CD4-positive, alpha-beta memory T cell (primary cell): ENCODE results near the gene JARID2. TPM values are rescaled to one million over a fixed set of nuclear protein-coding genes. Genes with fewer than 3 reads are reported as not detected.
A peak's percentile ranks its signal among the peaks of the same experiment; 100 is the strongest.

Experiments used
- CTCF ChIA-PET: fragments of 350-600 bp; sonication (Branson Sonifier 250); formaldehyde crosslinking; loops from one replicate; lab custom pipeline; 2021; ENCODE audit warnings: inconsistent platforms; ENCODE audit not compliant: partially characterized antibody; lab: Charles Lee
- POLR2A ChIA-PET: fragments of 350-600 bp; sonication (Branson Sonifier 250); formaldehyde crosslinking; loops from one replicate; lab custom pipeline; 2021; ENCODE audit not compliant: partially characterized antibody; lab: Charles Lee
- DNase-seq, 5 donors: peaks; one replicate each; pipeline versions ENCODE4 v3.0.0 to v3.0.0-alpha.2; 2020 to 2022; ENCODE audit warnings: mixed read lengths in 1 of 5
- H3K27ac ChIP-seq: one replicate; pipeline ENCODE4 v1.7.0; 2013; ENCODE audit warnings: low read depth, low read length
- H3K27me3 ChIP-seq: 2 replicates; pipeline ENCODE4 v1.7.0; 2013; ENCODE audit warnings: mild to moderate bottlenecking, low read length, moderate library complexity; ENCODE audit not compliant: insufficient read depth
- H3K36me3 ChIP-seq: 2 replicates; pipeline ENCODE4 v1.7.0; 2013; ENCODE audit warnings: mild to moderate bottlenecking, low read length, moderate library complexity; ENCODE audit not compliant: insufficient read depth
- H3K4me1 ChIP-seq: 2 replicates; pipeline ENCODE4 v1.7.0; 2013; ENCODE audit warnings: mild to moderate bottlenecking, low read length, moderate library complexity; ENCODE audit not compliant: insufficient read depth
- H3K4me3 ChIP-seq, 2 donors: one replicate each; pipeline ENCODE4 v1.7.0; 2013; ENCODE audit warnings: low read length in 2 of 2, mild to moderate bottlenecking in 1 of 2
- H3K9me3 ChIP-seq, 2 donors: one replicate each; pipeline ENCODE4 v1.7.0; 2013; ENCODE audit warnings: low read length in 2 of 2, control low read depth in 1 of 2; ENCODE audit not compliant: control insufficient read depth in 1 of 2
- H3K27ac Mint-ChIP-seq, 7 donors: one replicate each; pipeline ENCODE4 v1.8.0; 2020 to 2021; ENCODE audit warnings: mixed read lengths in 7 of 7, mild to moderate bottlenecking in 6 of 7, inconsistent platforms in 3 of 7, moderate library complexity in 3 of 7
- H3K27me3 Mint-ChIP-seq, 2 donors: one replicate each; pipeline ENCODE4 v1.8.0; 2020 to 2021; ENCODE audit warnings: mixed read lengths in 2 of 2
- H3K36me3 Mint-ChIP-seq, 2 donors: one replicate each; pipeline ENCODE4 v1.8.0; 2020 to 2021; ENCODE audit warnings: mixed read lengths in 2 of 2, inconsistent platforms in 1 of 2, mild to moderate bottlenecking in 1 of 2
- H3K4me1 Mint-ChIP-seq, 4 donors: one replicate each; pipeline ENCODE4 v1.8.0; 2020 to 2021; ENCODE audit warnings: mixed read lengths in 4 of 4, mild to moderate bottlenecking in 1 of 4
- H3K4me3 Mint-ChIP-seq, 8 donors: one replicate each; pipeline ENCODE4 v1.8.0; 2020 to 2021; ENCODE audit warnings: mixed read lengths in 8 of 8, mild to moderate bottlenecking in 7 of 8, moderate library complexity in 6 of 8, inconsistent platforms in 3 of 8
- H3K9me3 Mint-ChIP-seq, 8 donors: one replicate each; pipeline ENCODE4 v1.8.0; 2020 to 2021; ENCODE audit warnings: mixed read lengths in 8 of 8, mild to moderate bottlenecking in 5 of 8, inconsistent platforms in 3 of 8, moderate library complexity in 1 of 8
- intact Hi-C: fragments of 100-400 bp; cut with micrococcal nuclease; formaldehyde crosslinking; loops from one replicate; pipeline ENCODE4 v1.15.1; 2023
- polyA plus RNA-seq, 2 donors: library from polyadenylated mRNA; unstranded; fragments of 300-500 nt; fragmentation: Illumina TruSeq; gene quantifications; one replicate each; pipeline ENCODE4 v1.2.3, GENCODE V29; 2021
- total RNA-seq, 2 experiments: library from RNA; stranded (reverse); gene quantifications; one replicate each; pipeline ENCODE4 v1.2.3, GENCODE V29; 2021

Gene JARID2
- total and polyA plus RNA-seq, 4 experiments from 2014 or later = 2.4 to 21.6 (median 16.0) TPM

- no peak for DNase-seq
- H3K9me3 ChIP-seq = no peaks in the 10 kb centered on the region
- Mint-ChIP-seq H3K36me3 (peaks cover 44 to 78% of the 10 kb centered on the region in 2 donors), H3K27ac (peak overlapping the region in 3 of 7 donors; percentile 22 to 69 (median 57)), H3K9me3 (peaks cover 0 to 3% (median 0%) of the 10 kb centered on the region in 8 donors), H3K4me3 (no peak overlapping the region), H3K27me3 (no peaks in the 10 kb centered on the region), H3K4me1 (peaks cover 0 to 4% (median 1%) of the 10 kb centered on the region in 4 donors)
- H3K4me1 ChIP-seq = no peaks in the 10 kb centered on the region
- no peaks in the 10 kb centered on the region for H3K27me3 ChIP-seq
- CTCF ChIA-PET = no interaction called here
- peaks cover 82% of the 10 kb centered on the region for H3K36me3 ChIP-seq
- POLR2A ChIA-PET = no interaction called here
- H3K4me3 ChIP-seq = no peak overlapping the region
- intact Hi-C loops = no loop called here
- H3K27ac ChIP-seq = no peak overlapping the region
These were observed 263.6 kb downstream of the JARID2 start for GRCh38 chr6:15509335-15509933.

- H3K27ac Mint-ChIP-seq = peak overlapping the region in 2 of 7 donors; percentile 13 to 57
- no peaks in the 10 kb centered on the region for H3K27me3 Mint-ChIP-seq
- no peak overlapping the region for H3K4me3 ChIP-seq
- no peak overlapping the region for H3K27ac ChIP-seq
- no peak for DNase-seq
- POLR2A ChIA-PET = no interaction called here
- H3K4me1 ChIP-seq = no peaks in the 10 kb centered on the region
- no peaks in the 10 kb centered on the region for H3K9me3 ChIP-seq
- CTCF ChIA-PET = no interaction called here
- intact Hi-C loops = no loop called here
- peaks cover 0 to 3% (median 0%) of the 10 kb centered on the region in 8 donors for H3K9me3 Mint-ChIP-seq
- peaks cover 75% of the 10 kb centered on the region for H3K36me3 ChIP-seq
- no peaks in the 10 kb centered on the region for H3K27me3 ChIP-seq
- H3K36me3 Mint-ChIP-seq = peaks cover 46 to 79% of the 10 kb centered on the region in 2 donors
- H3K4me3 Mint-ChIP-seq = no peak overlapping the region
- peaks cover 0 to 4% (median 1%) of the 10 kb centered on the region in 4 donors for H3K4me1 Mint-ChIP-seq
These were observed 264.3 kb downstream of the JARID2 start for GRCh38 chr6:15510121-15510520.

- intact Hi-C loops = no loop called here
- CTCF ChIA-PET = no interaction called here
- DNase-seq = no peak
- POLR2A ChIA-PET = no interaction called here
- no peak overlapping the region for H3K27ac ChIP-seq
- Mint-ChIP-seq H3K27me3 (no peaks in the 10 kb centered on the region), H3K4me3 (no peak overlapping the region), H3K36me3 (peaks cover 43 to 77% of the 10 kb centered on the region in 2 donors), H3K27ac (peak overlapping the region in 5 of 7 donors; percentile 13 to 62 (median 37)), H3K4me1 (peaks cover 0 to 4% (median 1%) of the 10 kb centered on the region in 4 donors), H3K9me3 (peaks cover 0 to 2% (median 0%) of the 10 kb centered on the region in 8 donors)
- no peak overlapping the region for H3K4me3 ChIP-seq
- no peaks in the 10 kb centered on the region for H3K9me3 ChIP-seq
- peaks cover 70% of the 10 kb centered on the region for H3K36me3 ChIP-seq
- no peaks in the 10 kb centered on the region for H3K27me3 ChIP-seq
- H3K4me1 ChIP-seq = no peaks in the 10 kb centered on the region
These were observed 264.8 kb downstream of the JARID2 start for GRCh38 chr6:15510536-15511247.

GRCh38 chr6:15511248-15512125, 265.6 kb downstream of the JARID2 start:
- Mint-ChIP-seq H3K27ac (peak overlapping the region in 4 of 7 donors; percentile 37 to 62 (median 51)), H3K9me3 (peaks cover 0 to 2% (median 0%) of the 10 kb centered on the region in 8 donors), H3K4me3 (no peak overlapping the region), H3K27me3 (no peaks in the 10 kb centered on the region), H3K36me3 (peaks cover 45 to 78% of the 10 kb centered on the region in 2 donors), H3K4me1 (peaks cover 0 to 4% (median 1%) of the 10 kb centered on the region in 4 donors)
- H3K27ac ChIP-seq = no peak overlapping the region
- no peak overlapping the region for H3K4me3 ChIP-seq
- H3K4me1 ChIP-seq = no peaks in the 10 kb centered on the region
- H3K36me3 ChIP-seq = peaks cover 68% of the 10 kb centered on the region
- H3K9me3 ChIP-seq = no peaks in the 10 kb centered on the region
- DNase-seq = no peak
- ChIA-PET CTCF (no interaction called here), POLR2A (no interaction called here)
- H3K27me3 ChIP-seq = no peaks in the 10 kb centered on the region
- intact Hi-C loops = no loop called here

GRCh38 chr6:15512126-15512525, 266.3 kb downstream of the JARID2 start:
- Histone ChIP-seq H3K27ac (no peak overlapping the region), H3K4me3 (no peak overlapping the region), H3K36me3 (peaks cover 66% of the 10 kb centered on the region), H3K9me3 (no peaks in the 10 kb centered on the region), H3K4me1 (no peaks in the 10 kb centered on the region), H3K27me3 (no peaks in the 10 kb centered on the region)
- intact Hi-C loops = no loop called here
- no peak for DNase-seq
- H3K36me3 Mint-ChIP-seq = peaks cover 40 to 79% of the 10 kb centered on the region in 2 donors
- H3K27me3 Mint-ChIP-seq = no peaks in the 10 kb centered on the region
- POLR2A ChIA-PET = no interaction called here
- CTCF ChIA-PET = no interaction called here
- no peak overlapping the region for H3K4me3 Mint-ChIP-seq
- peaks cover 0 to 2% (median 0%) of the 10 kb centered on the region in 8 donors for H3K9me3 Mint-ChIP-seq
- peak overlapping the region in 4 of 7 donors; percentile 37 to 68 (median 46) for H3K27ac Mint-ChIP-seq
- peaks cover 0 to 4% (median 1%) of the 10 kb centered on the region in 4 donors for H3K4me1 Mint-ChIP-seq

- ChIA-PET CTCF (no interaction called here), POLR2A (no interaction called here)
- intact Hi-C loops = no loop called here
- Histone ChIP-seq H3K36me3 (peaks cover 67% of the 10 kb centered on the region), H3K4me1 (no peaks in the 10 kb centered on the region), H3K27me3 (no peaks in the 10 kb centered on the region), H3K27ac (no peak overlapping the region), H3K9me3 (no peaks in the 10 kb centered on the region), H3K4me3 (no peak overlapping the region)
- DNase-seq = no peak
- H3K36me3 Mint-ChIP-seq = peaks cover 37 to 79% of the 10 kb centered on the region in 2 donors
- peaks cover 0 to 4% (median 1%) of the 10 kb centered on the region in 4 donors for H3K4me1 Mint-ChIP-seq
- peak overlapping the region in 3 of 7 donors; percentile 13 to 62 (median 50) for H3K27ac Mint-ChIP-seq
- H3K9me3 Mint-ChIP-seq = peaks cover 0 to 2% (median 0%) of the 10 kb centered on the region in 8 donors
- H3K4me3 Mint-ChIP-seq = no peak overlapping the region
- no peaks in the 10 kb centered on the region for H3K27me3 Mint-ChIP-seq
These were observed 266.9 kb downstream of the JARID2 start for GRCh38 chr6:15512721-15513120.
